PC-3 (cell line): Measurements from ENCODE around the gene GDAP1L1. TPM values are rescaled to one million over a fixed set of nuclear protein-coding genes. Genes with fewer than 3 reads are reported as not detected.

ENCODE experiments used
- ATAC-seq: fragments of 200-7000 bp; cut with Tn5 transposase; 2 replicates; pipeline ENCODE4 v1.9.1; 2020; ENCODE audit warnings: mild to moderate bottlenecking, moderate library complexity
- BruUV-seq: library from RNA; stranded (reverse); fragments of 400-500 nt; replicated peaks from 2 replicates; lab custom pipeline; 2021; lab: Mats Ljungman, UMichigan
- CTCF ChIA-PET: fragments of 300-600 bp; sonication (Branson Sonifier 250); formaldehyde crosslinking; loops from one replicate; lab custom pipeline; 2022; ENCODE audit warnings: antibody characterized with exemption; lab: Charles Lee
- POLR2A ChIA-PET: fragments of 300-600 bp; sonication (Branson Sonifier 250); formaldehyde crosslinking; loops from one replicate; lab custom pipeline; 2022; ENCODE audit warnings: antibody characterized with exemption; ENCODE audit not compliant: unreplicated experiment; lab: Charles Lee
- DNase-seq: peaks from one replicate; pipeline ENCODE4 v3.0.0-alpha.2; 2015
- H2AFZ ChIP-seq: fragments of 300-600 bp; sonication (generic); 2 replicates; pipeline ENCODE4 v1.6.0; 2016; ENCODE audit warnings: antibody characterized with exemption, low read length
- H3F3A ChIP-seq: fragments of 300-600 bp; sonication (generic); one replicate; pipeline ENCODE4 v1.6.0; 2017; ENCODE audit warnings: antibody characterized with exemption, low read length, control low read depth, mild to moderate bottlenecking; ENCODE audit not compliant: unreplicated experiment
- H3K27ac ChIP-seq: fragments of 300-600 bp; sonication (generic); 2 replicates; pipeline ENCODE4 v1.5.1; 2016; ENCODE audit warnings: mild to moderate bottlenecking, low read length
- H3K27me3 ChIP-seq: fragments of 300-600 bp; sonication (generic); 2 replicates; pipeline ENCODE4 v1.6.1; 2016; ENCODE audit warnings: low read length, mixed read lengths
- H3K36me3 ChIP-seq: fragments of 300-600 bp; sonication (generic); 2 replicates; pipeline ENCODE4 v1.6.1; 2016; ENCODE audit warnings: low read depth, mixed run types, low read length, mixed read lengths
- H3K4me1 ChIP-seq: fragments of 300-600 bp; sonication (generic); 2 replicates; pipeline ENCODE4 v1.5.1; 2016; ENCODE audit warnings: low read length; ENCODE audit not compliant: insufficient read depth
- H3K4me2 ChIP-seq: fragments of 300-600 bp; sonication (generic); 2 replicates; pipeline ENCODE4 v1.6.0; 2016; ENCODE audit warnings: low read length
- H3K4me3 ChIP-seq: fragments of 300-600 bp; sonication (generic); 2 replicates; pipeline ENCODE4 v1.5.1; 2016; ENCODE audit warnings: mild to moderate bottlenecking, low read length, mixed read lengths
- H3K79me2 ChIP-seq: fragments of 300-600 bp; sonication (generic); 2 replicates; pipeline ENCODE4 v1.6.1; 2017; ENCODE audit warnings: low read length, mixed read lengths
- H3K9ac ChIP-seq: fragments of 300-600 bp; sonication (generic); 2 replicates; pipeline ENCODE4 v1.6.0; 2016; ENCODE audit warnings: mild to moderate bottlenecking, low read length
- H3K9me2 ChIP-seq: fragments of 300-600 bp; sonication (generic); replicated peaks from 2 replicates; pipeline ENCODE4 v1.6.1; 2016; ENCODE audit warnings: mixed run types, low read length, mixed read lengths
- H3K9me3 ChIP-seq: fragments of 300-600 bp; sonication (generic); 2 replicates; pipeline ENCODE4 v1.6.1; 2016; ENCODE audit warnings: low read length, mixed read lengths
- H4K20me1 ChIP-seq: fragments of 300-600 bp; sonication (generic); 2 replicates; pipeline ENCODE4 v1.6.1; 2016; ENCODE audit warnings: low read length, mixed read lengths
- CTCF ChIP-seq: fragments of 300-600 bp; sonication (generic); conservative IDR thresholded peaks from 2 replicates; pipeline ENCODE4 v1.5.1; 2017; ENCODE audit warnings: antibody characterized with exemption, low read depth, mild to moderate bottlenecking, low read length
- EZH2 ChIP-seq: fragments of 300-600 bp; sonication (generic); IDR thresholded peaks from one replicate; pipeline ENCODE4 v1.6.1; 2017; ENCODE audit warnings: antibody characterized with exemption, mild to moderate bottlenecking, low read length; ENCODE audit not compliant: unreplicated experiment
- EZH2phosphoT487 ChIP-seq: fragments of 300-600 bp; sonication (generic); IDR thresholded peaks from 2 replicates; pipeline ENCODE4 v1.6.1; 2018; ENCODE audit warnings: mild to moderate bottlenecking, antibody characterized with exemption, low read length, borderline replicate concordance
- intact Hi-C: fragments of 100-400 bp; cut with micrococcal nuclease; formaldehyde crosslinking; loops from 2 replicates; pipeline ENCODE4 v1.9.0; 2023
- total RNA-seq: library from RNA; depleted of rRNA; stranded (reverse); fragments of >200 nt; gene quantifications from 2 replicates; pipeline ENCODE4 v1.2.3, GENCODE V29; 2014

GDAP1L1 gene
- total RNA-seq, 1 experiment from 2014 or later: not detected

- no TSS peak for BruUV-seq
- no peaks in the 10 kb centered on the region for H3K79me2 ChIP-seq
- H3K9ac ChIP-seq: peak overlapping the region; percentile 8; the same call in 1 of the 2 replicates
- peaks cover 16% of the 10 kb centered on the region for H3K4me1 ChIP-seq
- TF ChIP-seq EZH2phosphoT487: no peak
- no peak for TF ChIP-seq EZH2
- no peak for TF ChIP-seq CTCF
- peak overlapping the region; percentile 65 for H3K4me2 ChIP-seq
- no peaks in the 10 kb centered on the region for H3F3A ChIP-seq
- DNase-seq (peak; percentile 97), ATAC-seq (peak; percentile 99)
- no peaks in the 10 kb centered on the region for H3K36me3 ChIP-seq
- H3K9me2 ChIP-seq: no peaks in the 10 kb centered on the region
- POLR2A ChIA-PET: interaction anchor here (0.7 kb wide), 1 partner anchor 61 kb away, joined by 6 read pairs; no protein-coding TSS in a partner anchor
- H3K27me3 ChIP-seq: no peaks in the 10 kb centered on the region
- CTCF ChIA-PET: interaction anchor here (1.0 kb wide), 1 partner anchor 32 kb away, joined by 3 read pairs; no protein-coding TSS in a partner anchor
- intact Hi-C loops: no loop called here
- H2AFZ ChIP-seq: peak overlapping the region; percentile 55
- H3K27ac ChIP-seq: peak overlapping the region; percentile 60
- peak overlapping the region; percentile 10; the same call in 1 of the 2 replicates for H3K4me3 ChIP-seq
- H4K20me1 ChIP-seq: no peaks in the 10 kb centered on the region
- no peaks in the 10 kb centered on the region for H3K9me3 ChIP-seq
Measured at GRCh38 chr20:44279228-44279627, 32.1 kb downstream of the GDAP1L1 start.

GRCh38 chr20:44280387-44280786 lies 33.3 kb downstream of the GDAP1L1 start:
- Histone ChIP-seq H3K9me2 (no peaks in the 10 kb centered on the region), H3K9ac (no peak overlapping the region), H3K79me2 (no peaks in the 10 kb centered on the region), H3K36me3 (no peaks in the 10 kb centered on the region), H3K9me3 (no peaks in the 10 kb centered on the region), H3K4me3 (no peak overlapping the region), H3K4me1 (peaks cover 16% of the 10 kb centered on the region), H4K20me1 (no peaks in the 10 kb centered on the region), H3K27me3 (no peaks in the 10 kb centered on the region), H3K27ac (no peak overlapping the region), H2AFZ (no peak overlapping the region), H3F3A (no peaks in the 10 kb centered on the region), H3K4me2 (no peak overlapping the region)
- TF ChIP-seq CTCF (no peak), EZH2phosphoT487 (no peak), EZH2 (no peak)
- ChIA-PET CTCF (no interaction called here), POLR2A (no interaction called here)
- DNase-seq: no peak
- no TSS peak for BruUV-seq
- intact Hi-C loops: no loop called here
- no peak for ATAC-seq

DNA sequence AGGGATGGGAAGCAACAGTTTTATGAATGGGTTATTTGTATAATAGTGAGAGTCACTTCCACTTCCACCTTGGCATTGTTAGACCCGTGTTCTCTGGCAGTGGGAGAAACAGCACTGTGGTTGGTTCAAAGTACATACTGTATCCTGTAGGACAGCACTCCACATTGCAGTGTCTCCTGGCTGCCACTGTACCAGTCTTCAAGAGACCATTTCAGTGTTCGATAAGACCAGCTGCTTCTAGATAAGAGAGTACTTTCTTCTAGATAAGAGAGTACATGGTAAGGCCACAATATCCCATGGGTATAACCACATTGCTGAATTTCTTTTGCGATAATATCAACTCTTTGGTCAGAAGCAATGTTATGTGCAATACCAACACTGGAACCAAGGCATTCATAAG lies 35.1 kb downstream of the GDAP1L1 start:
- Histone ChIP-seq H3K9me2 (no peaks in the 10 kb centered on the region), H4K20me1 (no peaks in the 10 kb centered on the region), H3K27ac (no peak overlapping the region), H3K4me3 (no peak overlapping the region), H3K4me1 (peaks cover 16% of the 10 kb centered on the region), H3K36me3 (no peaks in the 10 kb centered on the region), H3K27me3 (no peaks in the 10 kb centered on the region), H3F3A (no peaks in the 10 kb centered on the region), H3K9ac (no peak overlapping the region), H2AFZ (no peak overlapping the region), H3K4me2 (no peak overlapping the region), H3K79me2 (no peaks in the 10 kb centered on the region), H3K9me3 (no peaks in the 10 kb centered on the region)
- intact Hi-C loops: no loop called here
- no TSS peak for BruUV-seq
- DNase-seq (no peak), ATAC-seq (peak; percentile 21)
- ChIA-PET POLR2A (no interaction called here), CTCF (no interaction called here)
- TF ChIP-seq EZH2phosphoT487 (no peak), EZH2 (no peak), CTCF (no peak)
